ENCODE results near the gene NFIX. TPM values are rescaled to one million over a fixed set of nuclear protein-coding genes. Genes with fewer than 3 reads are reported as not detected.
"Not testable (repeated sequence)": the region's sequence is repeated elsewhere in the genome, so short reads cannot be mapped to it uniquely, and the experiment has no call there.

NFIX gene
- total RNA-seq, 4 donors from 2014 or later = 27.4 to 381 (median 78.4) TPM

DNA sequence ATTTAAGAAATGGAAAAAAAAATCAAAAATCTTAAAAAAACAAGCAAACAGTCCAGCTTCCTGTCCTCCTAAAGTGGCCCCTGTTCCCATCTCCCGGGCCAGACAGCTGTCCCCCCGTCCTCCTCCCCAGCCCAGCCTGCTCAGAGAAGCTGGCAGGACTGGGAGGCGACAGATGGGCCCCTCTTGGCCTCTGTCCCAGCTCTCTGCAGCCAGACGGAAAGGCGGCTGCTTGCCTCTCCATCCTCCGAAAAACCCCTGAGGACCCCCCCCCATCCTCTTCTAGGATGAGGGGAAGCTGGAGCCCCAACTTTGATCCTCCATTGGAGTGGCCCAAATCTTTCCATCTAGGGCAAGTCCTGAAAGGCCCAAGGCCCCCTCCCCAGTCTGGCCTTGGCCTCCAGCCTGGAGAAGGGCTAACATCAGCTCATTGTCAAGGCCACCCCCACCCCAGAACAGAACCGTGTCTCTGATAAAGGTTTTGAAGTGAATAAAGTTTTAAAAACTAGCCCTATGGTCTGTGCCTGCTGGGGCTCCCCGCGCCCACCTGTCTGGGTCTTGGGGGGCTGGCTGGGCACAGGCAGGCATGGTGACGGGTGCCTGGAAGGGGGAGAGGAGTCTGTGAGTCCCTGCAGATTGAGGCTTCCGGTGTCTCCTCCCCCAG, 42.0 kb upstream of the NFIX start:
- H3K4me1 ChIP-seq = no peaks in the 10 kb centered on the region
- DNase-seq = no peak

DNA sequence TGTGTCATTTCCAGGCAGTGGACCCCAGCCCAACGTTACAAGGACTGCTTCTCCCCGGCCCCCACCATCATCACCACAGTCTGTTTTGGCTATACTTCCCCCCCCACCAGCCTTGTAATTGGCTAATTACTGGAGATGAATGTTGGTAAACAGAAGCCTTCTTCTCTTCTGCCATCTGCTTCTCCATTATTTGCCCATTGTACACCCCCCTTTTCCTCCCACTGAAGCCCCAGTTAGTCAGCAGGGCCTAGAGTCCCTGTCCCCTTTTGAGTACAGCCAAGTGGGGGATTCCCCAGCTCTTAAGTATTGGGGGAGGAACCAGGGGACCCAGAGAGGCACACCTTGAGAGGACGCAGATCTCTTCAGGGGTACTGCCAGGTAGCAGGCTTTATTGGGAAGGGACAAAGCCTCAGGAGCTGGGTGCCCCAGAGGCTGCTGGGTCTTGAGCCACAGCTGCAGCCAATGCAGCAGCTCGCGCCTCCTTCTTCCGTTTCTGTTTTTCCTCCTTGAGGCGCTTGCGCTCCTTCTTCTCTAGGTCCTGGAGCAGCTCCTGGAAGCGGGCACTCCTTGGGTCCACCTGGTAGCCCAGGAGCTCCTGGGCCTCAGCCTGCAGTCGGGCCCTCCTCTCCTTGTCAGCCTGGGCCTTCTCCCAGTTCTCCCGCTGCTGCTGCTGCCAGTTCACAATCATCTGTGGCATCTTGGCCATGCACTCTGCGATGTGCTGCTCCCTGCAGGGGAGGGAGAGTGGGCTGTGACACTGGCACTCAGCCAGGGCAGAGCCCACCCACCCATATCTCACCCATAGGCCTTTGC, 41.3 kb upstream of the NFIX start:
- intact Hi-C loops (cut with DNase I; ENCODE audit: low total_unique reads) = no loop called here
- no peak overlapping the region for H3K27ac ChIP-seq
- no peak for DNase-seq
- H3K4me3 ChIP-seq = no peak overlapping the region
- TF ChIP-seq, protein P1, sequence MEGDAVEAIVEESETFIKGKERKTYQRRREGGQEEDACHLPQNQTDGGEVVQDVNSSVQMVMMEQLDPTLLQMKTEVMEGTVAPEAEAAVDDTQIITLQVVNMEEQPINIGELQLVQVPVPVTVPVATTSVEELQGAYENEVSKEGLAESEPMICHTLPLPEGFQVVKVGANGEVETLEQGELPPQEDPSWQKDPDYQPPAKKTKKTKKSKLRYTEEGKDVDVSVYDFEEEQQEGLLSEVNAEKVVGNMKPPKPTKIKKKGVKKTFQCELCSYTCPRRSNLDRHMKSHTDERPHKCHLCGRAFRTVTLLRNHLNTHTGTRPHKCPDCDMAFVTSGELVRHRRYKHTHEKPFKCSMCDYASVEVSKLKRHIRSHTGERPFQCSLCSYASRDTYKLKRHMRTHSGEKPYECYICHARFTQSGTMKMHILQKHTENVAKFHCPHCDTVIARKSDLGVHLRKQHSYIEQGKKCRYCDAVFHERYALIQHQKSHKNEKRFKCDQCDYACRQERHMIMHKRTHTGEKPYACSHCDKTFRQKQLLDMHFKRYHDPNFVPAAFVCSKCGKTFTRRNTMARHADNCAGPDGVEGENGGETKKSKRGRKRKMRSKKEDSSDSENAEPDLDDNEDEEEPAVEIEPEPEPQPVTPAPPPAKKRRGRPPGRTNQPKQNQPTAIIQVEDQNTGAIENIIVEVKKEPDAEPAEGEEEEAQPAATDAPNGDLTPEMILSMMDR (IDR thresholded peaks at IDR 0.05) = no peak
- no peak for TF ChIP-seq POLR2A (IDR thresholded peaks at IDR 0.05)
- H3K9me3 ChIP-seq = no peaks in the 10 kb centered on the region
- H3K27me3 ChIP-seq = no peaks in the 10 kb centered on the region
- H3K36me3 ChIP-seq = no peaks in the 10 kb centered on the region
- H3K4me1 ChIP-seq = no peaks in the 10 kb centered on the region

More for the DNA sequence above, 42.0 kb upstream of the NFIX start:
- Histone ChIP-seq H3K9me3 (no peaks in the 10 kb centered on the region), H3K36me3 (no peaks in the 10 kb centered on the region), H3K4me3 (no peak overlapping the region), H3K27me3 (no peaks in the 10 kb centered on the region), H3K27ac (peak overlapping the region in 1 of 2 donors; percentile 21)
- intact Hi-C loops (cut with DNase I; ENCODE audit: low total_unique reads) = no loop called here
- TF ChIP-seq POLR2A (IDR thresholded peaks at IDR 0.05) = no peak
- TF ChIP-seq, protein P1 (IDR thresholded peaks at IDR 0.05) = no peak

DNA sequence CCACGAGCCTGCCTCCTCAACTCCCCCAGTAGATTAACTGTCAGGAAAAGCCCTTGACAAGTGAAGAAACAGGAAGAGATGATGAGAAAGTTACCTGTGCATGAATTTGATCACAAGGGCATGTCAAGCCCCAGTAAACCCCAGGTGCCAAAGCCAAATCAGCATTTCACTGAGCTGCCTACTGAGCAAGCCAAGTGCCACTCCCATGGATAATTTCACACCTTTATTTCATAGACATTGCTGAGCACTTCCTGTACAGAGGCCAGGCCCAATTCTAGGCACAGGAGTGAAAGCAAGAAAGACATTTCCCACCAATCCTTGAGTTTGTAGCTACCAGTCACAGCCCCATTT, 40.7 kb upstream of the NFIX start:
- intact Hi-C loops (cut with DNase I; ENCODE audit: low total_unique reads) = no loop called here
- Histone ChIP-seq H3K27ac (no peak overlapping the region), H3K4me3 (no peak overlapping the region), H3K9me3 (no peaks in the 10 kb centered on the region), H3K36me3 (no peaks in the 10 kb centered on the region), H3K27me3 (no peaks in the 10 kb centered on the region), H3K4me1 (no peaks in the 10 kb centered on the region)
- DNase-seq = no peak
- TF ChIP-seq POLR2A (IDR thresholded peaks at IDR 0.05) = no peak
- TF ChIP-seq, protein P1 (IDR thresholded peaks at IDR 0.05) = no peak

DNA sequence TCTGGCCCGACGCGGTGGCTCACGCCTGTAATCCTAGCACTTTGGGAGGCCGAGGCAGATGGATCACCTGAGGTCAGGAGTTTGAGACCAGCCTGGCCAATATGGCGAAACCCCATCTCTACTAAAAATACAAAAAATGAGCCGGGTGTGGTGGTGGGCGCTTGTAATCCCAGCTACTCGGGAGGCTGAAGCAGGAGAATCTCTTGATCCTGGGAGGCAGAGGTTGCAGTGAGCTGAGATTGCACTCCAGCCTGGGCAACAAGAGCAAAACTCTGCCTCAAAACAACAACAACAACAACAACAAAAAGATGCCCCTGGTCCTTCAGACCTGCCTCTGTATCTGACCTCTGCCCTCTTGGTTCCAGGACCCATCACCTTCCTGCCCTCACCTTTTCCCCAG, 39.7 kb upstream of the NFIX start:
- not testable (repeated sequence) for H3K4me1 ChIP-seq, H3K36me3 ChIP-seq

DNA sequence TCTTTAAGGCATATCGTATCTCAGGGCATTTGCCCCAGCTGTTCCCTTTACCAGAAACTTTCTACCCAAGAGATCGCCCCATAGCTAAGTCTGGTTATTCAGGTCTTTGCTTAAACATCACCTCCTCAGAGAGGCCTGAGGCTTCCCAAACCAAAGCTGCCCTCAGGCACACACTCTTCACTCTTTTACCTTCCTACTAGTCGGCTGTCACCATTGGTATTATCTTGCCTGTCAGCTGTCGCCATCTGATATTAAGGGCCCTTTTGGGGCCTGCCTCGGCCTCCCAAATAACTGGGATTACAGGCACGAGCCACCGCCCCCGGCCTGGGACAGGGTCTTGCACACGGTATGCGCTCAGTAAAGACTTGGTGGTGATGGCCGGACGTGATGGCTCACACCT, 39.3 kb upstream of the NFIX start:
- H3K4me3 ChIP-seq = peak overlapping the region; percentile 59 to 80
- intact Hi-C loops (cut with DNase I; ENCODE audit: low total_unique reads) = no loop called here
- H3K4me1 ChIP-seq = no peaks in the 10 kb centered on the region

More for the DNA sequence above, 39.7 kb upstream of the NFIX start:
- H3K27ac ChIP-seq; intact Hi-C loops (cut with DNase I; ENCODE audit: low total_unique reads); H3K9me3 ChIP-seq; H3K27me3 ChIP-seq; DNase-seq; H3K4me3 ChIP-seq: not testable (repeated sequence)

More for the DNA sequence above, 39.3 kb upstream of the NFIX start:
- Histone ChIP-seq H3K36me3 (no peaks in the 10 kb centered on the region), H3K27me3 (no peaks in the 10 kb centered on the region), H3K9me3 (no peaks in the 10 kb centered on the region), H3K27ac (peak overlapping the region in 1 of 2 donors; percentile 95)
- DNase-seq = no peak
- no peak for TF ChIP-seq POLR2A (IDR thresholded peaks at IDR 0.05)
- TF ChIP-seq, protein P1 (IDR thresholded peaks at IDR 0.05) = no peak
